Sigmoid colon (tissue), 7 donors: ENCODE results near the gene C4A. TPM values are rescaled to one million over a fixed set of nuclear protein-coding genes. Genes with fewer than 3 reads are reported as not detected.
"Not testable (repeated sequence)": the region's sequence is repeated elsewhere in the genome, so short reads cannot be mapped to it uniquely, and the experiment has no call there.

ENCODE experiments used
- DNase-seq: peaks from one replicate; pipeline ENCODE4 v3.0.0-alpha.2; 2019
- H3K27ac ChIP-seq, 4 donors: fragments of 200-600 bp; sonication (generic); one replicate each; pipeline ENCODE4 v1.5.1; 2016 to 2019; ENCODE audit warnings: mild to moderate bottlenecking in 1 of 4
- H3K27me3 ChIP-seq, 3 donors: fragments of 200-600 bp; sonication (generic); one replicate each; pipeline ENCODE4 v1.5.1; 2019; ENCODE audit warnings: mild to moderate bottlenecking in 1 of 3
- H3K36me3 ChIP-seq, 4 donors: fragments of 200-600 bp; sonication (generic); one replicate each; pipeline ENCODE4 v1.5.1; 2016 to 2019
- H3K4me1 ChIP-seq, 4 donors: fragments of 200-600 bp; sonication (generic); one replicate each; pipeline ENCODE4 v1.5.1; 2017 to 2019
- H3K4me3 ChIP-seq, 4 donors: fragments of 200-600 bp; sonication (generic); one replicate each; pipeline ENCODE4 v1.5.1; 2017 to 2019; ENCODE audit warnings: mild to moderate bottlenecking in 2 of 4, moderate library complexity in 1 of 4
- H3K9me3 ChIP-seq, 4 donors: fragments of 200-600 bp in 3 of 4; sonication (generic) in 3 of 4; one replicate each; pipeline versions ENCODE4 v1.5.1 to v1.6.1; 2013 to 2019
- WGBS, 2 donors: extraction: QIAGEN DNeasy Blood & Tissue Kit; methylation state at CpG; one replicate each; pipeline ENCODE4 v1.1.7; 2013; 5-methylcytosine and 5-hydroxymethylcytosine counted together
- intact Hi-C: fragments of 100-400 bp; cut with DNase I; formaldehyde crosslinking; loops from one replicate; pipeline ENCODE4 v1.15.1; 2023
- polyA plus RNA-seq, 3 donors: library from polyadenylated mRNA; stranded (reverse); fragments of 200-250 nt; gene quantifications; one replicate each; pipeline ENCODE4 v1.2.3, GENCODE V29; 2013
- total RNA-seq, 4 donors: library from RNA; depleted of rRNA; stranded (reverse); fragments of >200 nt; gene quantifications; one replicate each; pipeline ENCODE4 v1.1.0, GENCODE V29; 2016
- donor health status: healthy with polysubstance abuse.
- donor health status: Bipolar disorder and iron deficiency.
- donor health status: healthy.

C4A gene
- total and polyA plus RNA-seq, 7 donors = 2.3 to 254 (median 63.4) TPM

DNA sequence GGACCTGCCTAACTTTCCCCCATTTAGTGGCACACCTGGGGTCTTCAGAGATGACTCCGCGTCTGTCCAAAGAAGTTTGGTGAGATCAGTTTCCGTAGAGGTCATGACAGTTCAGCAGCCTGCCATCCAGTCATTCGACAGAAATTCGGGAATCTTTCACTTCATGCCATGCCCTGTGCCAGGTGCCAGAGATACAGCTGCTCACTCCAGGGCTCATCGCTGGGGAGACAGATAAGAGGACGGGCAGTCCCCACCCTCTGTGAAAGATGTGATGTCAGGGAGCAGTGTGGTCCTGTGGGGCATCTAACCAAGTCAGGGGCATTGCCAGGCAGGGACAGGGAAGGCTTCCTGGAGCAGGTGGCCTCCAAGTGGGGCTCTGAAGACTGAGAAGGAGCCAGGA is 21.4 kb downstream of the C4A start:
- H3K9me3 ChIP-seq, H3K4me3 ChIP-seq, H3K4me1 ChIP-seq, intact Hi-C loops, H3K27ac ChIP-seq, DNase-seq, H3K36me3 ChIP-seq, H3K27me3 ChIP-seq: not testable (repeated sequence)
- WGBS, 2 donors = no CpG with 5 or more reads among the region's 7 CpGs

DNA sequence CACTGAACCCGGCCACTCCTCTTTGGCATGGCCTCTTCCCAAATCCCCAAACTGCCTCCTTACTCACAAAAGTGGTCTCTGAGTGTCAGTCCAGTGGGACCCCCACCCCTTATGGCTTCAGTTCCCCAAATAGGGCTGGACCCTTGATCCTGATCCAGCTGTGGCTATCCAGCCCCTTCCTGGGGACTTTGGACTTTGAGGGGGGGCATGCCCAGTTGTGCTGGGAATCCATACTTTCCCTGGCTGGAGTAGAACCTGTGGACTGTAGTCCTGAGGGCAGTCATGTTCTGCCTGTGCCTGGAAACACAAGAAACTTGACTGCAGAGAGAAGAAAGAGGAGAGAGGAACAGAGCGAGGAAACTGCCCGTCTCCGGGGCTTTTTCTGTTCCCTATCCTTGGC is 22.5 kb downstream of the C4A start:
- H3K4me1 ChIP-seq, intact Hi-C loops: not testable (repeated sequence)

DNA sequence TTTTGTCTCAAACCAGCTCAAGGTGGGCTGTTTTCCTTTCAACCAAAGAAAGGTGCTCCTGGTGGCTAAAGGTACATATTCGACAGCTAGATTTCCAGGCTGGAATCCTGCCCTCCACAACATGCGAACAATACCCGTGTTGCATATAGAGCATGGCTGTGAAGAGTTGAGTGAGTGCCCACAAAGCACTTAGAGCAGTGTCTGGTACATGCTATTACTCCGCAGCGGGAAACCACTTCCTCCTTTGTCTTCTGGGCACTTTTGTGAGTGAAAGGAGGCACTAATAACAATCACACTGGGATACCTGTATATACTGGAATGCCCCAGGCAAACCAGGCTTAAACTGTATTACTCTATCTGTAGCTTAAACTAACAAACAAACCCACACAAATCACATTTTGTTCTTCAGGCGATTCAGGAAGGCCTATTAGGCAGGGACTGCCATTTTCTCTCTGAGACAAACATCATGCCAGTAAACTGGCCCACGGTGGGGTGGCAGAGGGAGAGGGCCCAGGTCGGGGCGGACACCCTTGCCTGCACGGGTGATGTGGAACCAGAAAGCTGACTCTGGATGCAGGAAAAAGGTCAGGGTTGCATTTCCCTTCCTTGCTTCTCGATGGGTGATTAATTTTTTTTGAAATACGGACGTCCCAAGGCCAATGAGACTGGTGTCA is 23.1 kb downstream of the C4A start:
- H3K9me3 ChIP-seq, intact Hi-C loops, H3K27me3 ChIP-seq, H3K4me3 ChIP-seq, H3K4me1 ChIP-seq, H3K36me3 ChIP-seq, H3K27ac ChIP-seq, DNase-seq: not testable (repeated sequence)
- WGBS, 2 donors = 66 to 71% methylated on average over 9 of the region's 13 CpGs

More for the DNA sequence above, 22.5 kb downstream of the C4A start:
- not testable (repeated sequence) for H3K9me3 ChIP-seq, H3K27ac ChIP-seq, DNase-seq, H3K4me3 ChIP-seq, H3K27me3 ChIP-seq, H3K36me3 ChIP-seq
- WGBS, 2 donors = 72 to 89% methylated on average over 4 of the region's 4 CpGs

DNA sequence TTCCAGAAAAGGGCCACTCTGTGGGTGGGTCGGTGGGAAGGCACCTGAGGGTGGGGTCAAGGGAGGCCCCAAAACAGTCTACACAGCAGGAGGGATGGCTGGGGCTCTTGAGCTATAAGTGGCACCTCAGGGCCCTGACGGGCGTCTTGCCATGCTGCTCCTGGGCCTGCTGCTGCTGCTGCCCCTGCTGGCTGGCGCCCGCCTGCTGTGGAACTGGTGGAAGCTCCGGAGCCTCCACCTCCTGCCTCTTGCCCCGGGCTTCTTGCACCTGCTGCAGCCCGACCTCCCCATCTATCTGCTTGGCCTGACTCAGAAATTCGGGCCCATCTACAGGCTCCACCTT is 23.7 kb downstream of the C4A start:
- H3K27me3 ChIP-seq, intact Hi-C loops, H3K4me3 ChIP-seq, H3K27ac ChIP-seq, H3K9me3 ChIP-seq, H3K36me3 ChIP-seq, H3K4me1 ChIP-seq, DNase-seq: not testable (repeated sequence)
- 82 to 89% methylated on average over 8 to 9 of the region's 9 CpGs for WGBS, 2 donors

DNA sequence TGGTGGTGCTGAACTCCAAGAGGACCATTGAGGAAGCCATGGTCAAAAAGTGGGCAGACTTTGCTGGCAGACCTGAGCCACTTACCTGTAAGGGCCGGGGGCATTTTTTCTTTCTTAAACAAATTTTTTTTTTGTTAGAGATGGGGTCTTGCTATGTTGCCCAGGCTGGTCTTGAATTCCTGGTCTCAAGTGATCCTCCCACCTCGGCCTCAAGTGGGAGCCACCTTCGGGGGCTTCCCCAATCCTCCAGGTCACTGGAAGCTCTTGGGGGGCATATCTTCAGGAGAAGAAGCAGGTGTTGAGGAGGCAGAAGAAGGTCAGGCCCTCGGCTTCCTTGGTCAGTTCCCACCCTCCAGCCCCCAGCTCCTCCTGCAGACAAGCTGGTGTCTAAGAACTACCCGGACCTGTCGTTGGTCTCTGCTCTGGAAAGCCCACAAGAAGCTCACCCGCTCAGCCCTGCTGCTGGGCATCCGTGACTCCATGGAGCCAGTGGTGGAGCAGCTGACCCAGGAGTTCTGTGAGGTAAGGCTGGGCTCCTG is 24.2 kb downstream of the C4A start:
- WGBS, 2 donors = 71 to 76% methylated on average over 8 of the region's 8 CpGs
- H3K36me3 ChIP-seq, H3K4me1 ChIP-seq, H3K9me3 ChIP-seq, H3K4me3 ChIP-seq, DNase-seq, H3K27ac ChIP-seq, intact Hi-C loops, H3K27me3 ChIP-seq: not testable (repeated sequence)

DNA sequence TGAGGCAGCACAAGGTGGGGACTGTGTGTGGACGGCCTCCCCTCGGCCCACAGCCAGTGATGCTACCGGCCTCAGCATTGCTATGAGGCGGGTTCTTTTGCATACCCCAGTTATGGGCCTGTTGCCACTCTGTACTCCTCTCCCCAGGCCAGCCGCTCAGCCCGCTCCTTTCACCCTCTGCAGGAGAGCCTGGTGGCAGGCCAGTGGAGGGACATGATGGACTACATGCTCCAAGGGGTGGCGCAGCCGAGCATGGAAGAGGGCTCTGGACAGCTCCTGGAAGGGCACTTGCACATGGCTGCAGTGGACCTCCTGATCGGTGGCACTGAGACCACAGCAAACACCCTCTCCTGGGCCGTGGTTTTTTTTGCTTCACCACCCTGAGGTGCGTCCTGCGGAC is 25.2 kb downstream of the C4A start:
- 76 to 84% methylated on average over 12 of the region's 12 CpGs for WGBS, 2 donors
- intact Hi-C loops, H3K36me3 ChIP-seq, H3K27ac ChIP-seq, H3K4me1 ChIP-seq, H3K4me3 ChIP-seq, H3K9me3 ChIP-seq, H3K27me3 ChIP-seq: not testable (repeated sequence)
- DNase-seq = peak; percentile 29

DNA sequence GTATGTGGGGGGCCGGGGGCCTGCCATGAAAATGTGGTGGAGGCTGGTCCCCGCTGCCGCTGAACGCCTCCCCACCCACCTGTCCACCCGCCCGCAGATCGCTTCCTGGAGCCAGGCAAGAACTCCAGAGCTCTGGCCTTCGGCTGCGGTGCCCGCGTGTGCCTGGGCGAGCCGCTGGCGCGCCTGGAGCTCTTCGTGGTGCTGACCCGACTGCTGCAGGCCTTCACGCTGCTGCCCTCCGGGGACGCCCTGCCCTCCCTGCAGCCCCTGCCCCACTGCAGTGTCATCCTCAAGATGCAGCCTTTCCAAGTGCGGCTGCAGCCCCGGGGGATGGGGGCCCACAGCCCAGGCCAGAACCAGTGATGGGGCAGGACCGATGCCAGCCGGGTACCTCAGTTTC is 26.2 kb downstream of the C4A start:
- intact Hi-C loops, DNase-seq: not testable (repeated sequence)

DNA sequence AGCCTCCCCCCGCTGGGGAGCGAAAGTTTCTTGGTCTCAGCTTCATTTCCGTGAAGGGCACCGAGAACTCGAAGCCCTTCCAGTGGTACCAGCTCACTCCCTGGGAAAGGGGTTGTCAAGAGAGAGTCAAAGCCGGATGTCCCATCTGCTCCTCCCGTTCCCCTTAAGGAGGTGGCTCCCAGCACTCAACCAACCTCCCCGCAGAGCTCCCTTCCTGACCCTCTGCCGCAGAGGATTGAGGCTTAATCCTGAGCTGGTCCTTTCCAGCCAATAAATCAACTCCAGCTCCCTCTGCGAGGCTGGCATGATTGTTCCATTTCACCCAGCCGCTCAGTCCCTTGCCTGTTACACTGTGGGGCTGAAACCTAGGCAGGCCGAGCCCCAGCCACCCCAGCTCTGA is 26.8 kb downstream of the C4A start:
- H3K4me1 ChIP-seq, H3K9me3 ChIP-seq, H3K36me3 ChIP-seq, DNase-seq, H3K27me3 ChIP-seq, H3K4me3 ChIP-seq, H3K27ac ChIP-seq, intact Hi-C loops: not testable (repeated sequence)
- 46 to 64% methylated on average over 7 of the region's 12 CpGs for WGBS, 2 donors

More for the DNA sequence above, 26.2 kb downstream of the C4A start:
- H3K9me3 ChIP-seq, H3K4me3 ChIP-seq, H3K36me3 ChIP-seq, H3K4me1 ChIP-seq, H3K27ac ChIP-seq, H3K27me3 ChIP-seq: not testable (repeated sequence)
- WGBS, 2 donors = no CpG with 5 or more reads among the region's 24 CpGs

DNA sequence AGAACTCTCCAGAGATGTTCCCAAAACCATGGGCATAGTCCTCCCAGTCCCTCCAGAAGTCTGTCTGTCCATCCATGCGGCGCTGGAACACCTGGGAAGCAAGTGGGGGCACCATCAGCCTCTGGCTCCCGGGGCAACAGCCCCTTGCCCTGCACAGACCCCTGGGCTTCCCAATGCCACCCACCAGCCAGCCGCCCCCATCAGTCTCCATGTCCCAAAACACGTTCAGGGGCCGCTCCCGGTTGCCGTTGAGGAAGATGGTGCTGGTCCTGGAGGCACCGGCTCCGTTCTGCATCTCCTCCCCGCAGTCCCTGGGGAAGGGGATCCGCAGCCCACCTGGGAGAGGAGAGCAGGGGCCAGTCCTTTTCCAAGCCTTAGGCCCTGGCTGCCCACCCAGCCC is 27.7 kb downstream of the C4A start:
- H3K36me3 ChIP-seq, H3K27ac ChIP-seq, intact Hi-C loops, H3K4me3 ChIP-seq, DNase-seq, H3K27me3 ChIP-seq, H3K4me1 ChIP-seq, H3K9me3 ChIP-seq: not testable (repeated sequence)
- WGBS, 2 donors = 68 to 72% methylated on average over 5 to 11 of the region's 12 CpGs

DNA sequence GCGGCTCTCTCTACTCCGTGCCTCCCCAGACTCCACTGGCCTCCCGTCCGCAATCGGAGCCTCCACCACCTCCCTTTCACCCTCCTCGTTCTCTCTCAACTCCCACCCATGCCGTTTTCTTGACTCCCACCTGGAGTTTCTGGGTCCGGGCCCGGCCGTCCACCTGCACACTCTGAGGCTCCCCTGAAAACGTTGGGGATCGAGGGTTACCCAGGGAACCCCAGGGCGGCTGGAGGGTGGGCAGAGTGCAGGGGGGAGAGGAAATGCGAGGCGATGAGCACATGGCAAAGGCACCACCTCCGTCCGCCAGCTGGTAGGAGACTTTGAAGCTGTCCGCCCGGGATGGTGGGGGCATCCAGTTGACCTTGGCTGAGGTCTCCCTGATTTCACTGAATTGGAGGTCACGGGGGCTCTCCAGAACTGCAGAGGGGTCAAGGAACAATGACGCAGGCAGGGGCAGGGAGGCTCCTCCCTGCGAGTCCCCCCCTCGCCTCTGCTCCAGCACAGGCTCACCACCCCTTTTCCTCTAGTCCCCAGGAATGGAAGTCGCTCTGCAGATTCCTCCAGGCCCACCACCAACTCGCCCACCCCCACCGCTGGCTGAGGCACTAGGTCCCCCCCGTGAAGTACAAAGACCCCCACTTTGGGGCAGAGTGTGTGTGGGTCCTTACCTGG is 29.1 kb downstream of the C4A start:
- H3K9me3 ChIP-seq, H3K27ac ChIP-seq, H3K36me3 ChIP-seq, H3K27me3 ChIP-seq, H3K4me3 ChIP-seq, H3K4me1 ChIP-seq, intact Hi-C loops: not testable (repeated sequence)
- peak; percentile 39 for DNase-seq
- 70 to 80% methylated on average over 17 to 18 of the region's 27 CpGs for WGBS, 2 donors

DNA sequence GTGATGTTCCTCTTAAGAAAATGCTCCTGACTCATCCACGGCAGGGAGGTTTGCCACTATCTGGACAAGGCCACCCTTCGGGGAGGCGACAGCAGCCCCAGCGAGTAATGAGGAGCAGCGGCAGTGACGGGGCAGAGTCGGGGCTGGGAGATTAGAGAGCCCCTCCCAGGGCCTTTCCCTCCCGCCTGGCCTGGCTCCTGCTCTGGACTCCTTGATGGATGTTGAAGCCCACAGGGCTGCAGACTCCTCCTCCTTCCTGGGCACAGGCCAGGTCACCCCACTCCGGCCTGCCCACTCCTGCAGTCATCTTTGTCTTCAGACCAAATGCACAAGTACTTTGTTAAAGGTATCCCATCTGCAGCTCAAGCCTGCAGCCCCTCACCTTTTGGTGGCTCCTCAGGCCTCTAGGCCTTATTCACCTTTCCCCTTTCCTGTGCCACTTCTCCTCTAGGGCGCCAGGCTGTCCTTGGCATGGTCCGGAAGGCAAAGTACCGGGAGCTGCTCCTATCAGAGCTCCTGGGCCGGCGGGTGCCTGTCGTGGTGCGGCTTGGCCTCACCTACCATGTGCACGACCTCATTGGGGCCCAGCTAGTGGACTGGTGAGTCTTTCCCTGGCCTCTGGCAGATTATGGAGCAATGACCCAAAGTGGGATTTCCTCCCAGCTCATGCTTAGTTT is 31.2 kb downstream of the C4A start:
- H3K27me3 ChIP-seq, H3K4me3 ChIP-seq, H3K9me3 ChIP-seq, H3K27ac ChIP-seq, H3K36me3 ChIP-seq, H3K4me1 ChIP-seq, intact Hi-C loops: not testable (repeated sequence)
- 85 to 90% methylated on average over 17 of the region's 17 CpGs for WGBS, 2 donors
- peak; percentile 58 for DNase-seq

DNA sequence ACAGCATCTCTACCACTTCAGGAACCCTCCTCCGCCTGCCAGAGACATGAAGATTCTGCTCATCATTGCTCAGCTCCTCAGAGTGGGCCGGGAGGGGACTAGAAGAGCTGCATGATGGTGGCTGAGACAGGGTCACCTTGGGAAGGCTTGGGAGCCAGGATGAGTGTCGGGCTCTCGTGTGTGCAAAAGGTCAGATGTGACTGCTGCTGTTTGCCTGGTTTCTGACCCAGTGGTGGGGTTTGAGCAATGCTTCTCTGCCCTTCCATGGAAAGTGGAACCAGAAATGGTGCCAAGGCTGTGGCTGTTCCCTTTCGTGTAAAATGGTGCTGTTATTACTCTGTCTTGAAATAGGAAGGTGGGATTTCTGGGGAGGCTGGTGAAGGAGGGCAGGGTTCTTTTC is 31.9 kb downstream of the C4A start:
- H3K27ac ChIP-seq, intact Hi-C loops, H3K36me3 ChIP-seq, DNase-seq, H3K27me3 ChIP-seq, H3K4me1 ChIP-seq, H3K9me3 ChIP-seq, H3K4me3 ChIP-seq: not testable (repeated sequence)
- no CpG with 5 or more reads among the region's 5 CpGs for WGBS, 2 donors

DNA sequence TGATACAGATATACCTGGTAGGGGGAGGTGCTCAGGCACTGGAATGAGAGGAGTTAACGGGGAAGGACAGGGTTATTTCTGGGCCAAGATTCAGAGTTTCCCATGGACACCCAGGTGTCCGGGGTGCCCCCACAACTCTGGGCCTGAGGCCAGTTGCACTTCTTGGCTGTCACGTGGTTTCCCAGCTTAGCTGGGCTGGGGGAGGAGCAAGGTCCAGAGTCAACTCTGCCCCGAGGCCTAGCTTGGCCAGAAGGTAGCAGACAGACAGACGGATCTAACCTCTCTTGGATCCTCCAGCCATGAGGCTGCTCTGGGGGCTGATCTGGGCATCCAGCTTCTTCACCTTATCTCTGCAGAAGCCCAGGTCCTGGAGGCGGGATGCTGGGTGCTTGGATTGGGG is 32.7 kb downstream of the C4A start, which contains the start of gene C4B:
C4B (plus strand) TSS at position 249 of the 400 bp plus-strand sequence; CDS start at position 300, 51 bp downstream.
- H3K27me3 ChIP-seq, intact Hi-C loops, H3K4me3 ChIP-seq, H3K36me3 ChIP-seq, DNase-seq, H3K4me1 ChIP-seq, H3K27ac ChIP-seq, H3K9me3 ChIP-seq: not testable (repeated sequence)
- WGBS, 2 donors = no CpG with 5 or more reads among the region's 6 CpGs
